Psoas muscle (tissue), 8 donors: ENCODE results near the gene LPP. TPM values are rescaled to one million over a fixed set of nuclear protein-coding genes. Genes with fewer than 3 reads are reported as not detected.

Source experiments
- ATAC-seq, 4 donors: fragments of 200-7000 bp; cut with Tn5 transposase; one replicate each; pipeline ENCODE4 v1.9.1; 2020; ENCODE audit warnings: moderate library complexity in 3 of 4, mild to moderate bottlenecking in 2 of 4
- DNase-seq, 2 donors: peaks; one replicate each; pipeline ENCODE4 v3.0.0-alpha.2; 2020
- H3K27ac ChIP-seq: fragments of 200-600 bp; one replicate; pipeline ENCODE4 v1.8.0; 2022
- H3K27me3 ChIP-seq, 3 donors: fragments of 200-600 bp in 1 of 3; one replicate each; pipeline versions ENCODE4 v1.6.1 to v1.8.0; 2013 to 2022; ENCODE audit warnings: low read length in 2 of 3, mild to moderate bottlenecking in 2 of 3, moderate library complexity in 1 of 3; ENCODE audit not compliant: insufficient read depth in 3 of 3
- H3K36me3 ChIP-seq, 2 donors: fragments of 200-600 bp in 1 of 2; one replicate each; pipeline versions ENCODE4 v1.6.1 to v1.8.0; 2013 to 2022; ENCODE audit warnings: low read depth in 1 of 2, mild to moderate bottlenecking in 1 of 2, moderate library complexity in 1 of 2; ENCODE audit not compliant: insufficient read depth in 1 of 2
- H3K4me1 ChIP-seq: fragments of 200-600 bp; one replicate; pipeline ENCODE4 v1.8.0; 2022
- H3K4me3 ChIP-seq: fragments of 200-600 bp; one replicate; pipeline ENCODE4 v1.8.0; 2022; ENCODE audit warnings: mild to moderate bottlenecking
- H3K9me3 ChIP-seq: fragments of 200-600 bp; one replicate; pipeline ENCODE4 v1.8.0; 2022
- CTCF ChIP-seq: fragments of 200-600 bp; IDR thresholded peaks from one replicate; pipeline ENCODE4 v1.8.0; 2022; ENCODE audit warnings: antibody characterized with exemption
- WGBS, 3 donors: extraction: QIAGEN DNeasy Blood & Tissue Kit; methylation state at CpG; one replicate each; pipeline versions ENCODE4 v1.1.6 to v1.1.7; 2013; 5-methylcytosine and 5-hydroxymethylcytosine counted together
- intact Hi-C, 2 donors: fragments of 100-400 bp; cut with DNase I; formaldehyde crosslinking; loops; one replicate each; pipeline versions ENCODE4 v1.11.0 to v1.14.2; 2022
- polyA plus RNA-seq, 3 donors: library from polyadenylated mRNA; stranded (reverse); fragments of 200-250 nt; gene quantifications; one replicate each; pipeline ENCODE4 v1.2.3, GENCODE V29; 2013
- total RNA-seq, 4 donors: library from RNA; stranded (reverse); fragmentation: NEBNext Ultra II Directional in 2 of 4; extraction: Animal tissue kit (Norgen Biotek cat#: 25700) in 2 of 4; gene quantifications; one replicate each; pipeline versions ENCODE4 v1.2.1 to v1.2.4, GENCODE V29; 2021 to 2023
- donor health status: healthy with polysubstance abuse.
- donor health status: DM: no; HTN: no; CAD: no; lungs with moderate emphysema.
- donor health status: Bipolar disorder and iron deficiency.
- donor health status: healthy.
- donor health status: DM: yes; HTN: yes; CAD: no.
- donor health status: DM: no; HTN: no; CAD: no.
- donor health status: DM: no; HTN: no; CAD: no.
- donor health status: DM: yes; HTN: yes; CAD: no.

The LPP gene
- total and polyA plus RNA-seq, 7 donors = 2.6 to 80.3 (median 42.8) TPM

- intact Hi-C loops = no loop called here
- Histone ChIP-seq H3K9me3 (no peaks in the 10 kb centered on the region), H3K27me3 (no peaks in the 10 kb centered on the region), H3K36me3 (no peaks in the 10 kb centered on the region), H3K27ac (no peak overlapping the region), H3K4me3 (no peak overlapping the region), H3K4me1 (peaks cover 11% of the 10 kb centered on the region)
- no peak for DNase-seq
- peak in 2 of 4 donors; percentile 27 to 46 for ATAC-seq
- no peak for TF ChIP-seq CTCF
- WGBS, 3 donors = 79 to 89% (median 82%) methylated on average over 4 of the region's 4 CpGs
Measured at GRCh38 chr3:188533612-188534357, 379.8 kb downstream of the LPP start.

DNA sequence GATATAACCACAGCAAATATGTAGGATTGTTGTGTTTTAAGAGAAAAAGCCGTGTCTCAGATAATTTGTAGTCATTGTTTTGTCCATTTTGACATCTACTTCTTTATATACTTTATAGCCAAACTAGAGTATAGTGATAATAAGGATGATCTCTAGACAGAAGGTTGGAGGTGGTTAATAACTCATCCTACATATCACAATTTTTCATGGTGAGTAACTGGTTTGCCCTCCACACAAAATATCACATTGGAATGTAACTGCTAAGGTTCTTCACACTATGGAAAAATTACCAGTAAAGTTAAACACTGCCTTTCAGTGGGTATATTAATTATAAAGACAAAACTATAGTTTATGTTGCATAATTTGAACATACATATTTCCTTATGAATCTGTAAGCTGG, 380.7 kb downstream of the LPP start:
- TF ChIP-seq CTCF = no peak
- ATAC-seq = no peak
- Histone ChIP-seq H3K4me1 (peaks cover 10% of the 10 kb centered on the region), H3K27me3 (no peaks in the 10 kb centered on the region), H3K9me3 (no peaks in the 10 kb centered on the region), H3K4me3 (no peak overlapping the region), H3K36me3 (no peaks in the 10 kb centered on the region), H3K27ac (no peak overlapping the region)
- WGBS, 3 donors = 97 to 100% (median 97%) methylated on average over 1 of the region's 1 CpG
- DNase-seq = no peak
- intact Hi-C loops = no loop called here

GRCh38 chr3:188537606-188538005, 383.6 kb downstream of the LPP start:
- no peak for TF ChIP-seq CTCF
- H3K27me3 ChIP-seq = no peaks in the 10 kb centered on the region
- 87 to 95% (median 91%) methylated on average over 3 of the region's 3 CpGs for WGBS, 3 donors
- H3K36me3 ChIP-seq = no peaks in the 10 kb centered on the region
- no peak overlapping the region for H3K27ac ChIP-seq
- no peaks in the 10 kb centered on the region for H3K9me3 ChIP-seq
- no peak overlapping the region for H3K4me3 ChIP-seq
- intact Hi-C loops = no loop called here
- H3K4me1 ChIP-seq = peaks cover 11% of the 10 kb centered on the region
- no peak for DNase-seq
- no peak for ATAC-seq

- no peaks in the 10 kb centered on the region for H3K27me3 ChIP-seq
- TF ChIP-seq CTCF = no peak
- DNase-seq (no peak), ATAC-seq (no peak)
- 96 to 98% (median 97%) methylated on average over 3 of the region's 3 CpGs for WGBS, 3 donors
- no peaks in the 10 kb centered on the region for H3K9me3 ChIP-seq
- no peak overlapping the region for H3K27ac ChIP-seq
- intact Hi-C loops = no loop called here
- no peak overlapping the region for H3K4me3 ChIP-seq
- H3K36me3 ChIP-seq = no peaks in the 10 kb centered on the region
- H3K4me1 ChIP-seq = peaks cover 11% of the 10 kb centered on the region
Measured at GRCh38 chr3:188539037-188539436, 385.1 kb downstream of the LPP start.
